Esophagus muscularis mucosa (tissue), 4 donors: ENCODE data around the gene TNN.

ENCODE experiments used
- EP300 ChIP-seq: sonication (generic); formaldehyde crosslinking; IDR thresholded peaks from one replicate; pipeline ENCODE4 v1.6.1; 2017; ENCODE audit warnings: antibody characterized with exemption
- POLR2A ChIP-seq: fragments of 450-650 bp; IDR thresholded peaks from one replicate; pipeline ENCODE4 v1.6.1; 2017; ENCODE audit warnings: antibody characterized with exemption, moderate library complexity, mild to moderate bottlenecking, low read depth
- POLR2AphosphoS5 ChIP-seq, 2 donors: sonication (generic); formaldehyde crosslinking; IDR thresholded peaks; one replicate each; pipeline ENCODE4 v1.6.1; 2017; ENCODE audit warnings: antibody characterized with exemption in 2 of 2
- TF ChIP-seq, protein P1 (sequence below), 3 experiments: fragments of 200-600 bp in 2 of 3; fragments of 450-650 bp in 1 of 3; sonication (generic) in 2 of 3; IDR thresholded peaks; one replicate each; pipeline ENCODE4 v1.5.1; 2017 to 2019; ENCODE audit warnings: antibody characterized with exemption in 3 of 3, mild to moderate bottlenecking in 2 of 3, moderate library complexity in 1 of 3

DNA sequence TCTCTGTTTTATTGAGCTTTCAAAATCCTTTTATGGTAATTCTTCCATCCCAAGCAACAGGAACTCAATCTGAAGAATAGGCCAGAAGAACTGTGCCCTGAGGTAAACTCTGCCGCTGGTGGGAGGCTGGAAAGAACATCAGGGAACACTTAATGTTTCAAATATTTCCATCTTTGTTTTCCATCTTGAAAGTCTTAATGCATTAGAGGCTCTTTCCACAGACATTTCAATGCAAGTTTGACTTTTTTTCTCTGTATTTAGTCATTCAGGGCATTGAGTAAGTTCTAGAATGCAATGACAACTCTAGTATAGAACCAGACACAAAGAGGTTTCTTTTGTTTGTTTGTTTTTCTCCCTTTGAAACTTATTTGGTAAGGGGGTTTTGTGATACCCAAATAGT, 63.5 kb downstream of the TNN start:
- TF ChIP-seq, protein P1, sequence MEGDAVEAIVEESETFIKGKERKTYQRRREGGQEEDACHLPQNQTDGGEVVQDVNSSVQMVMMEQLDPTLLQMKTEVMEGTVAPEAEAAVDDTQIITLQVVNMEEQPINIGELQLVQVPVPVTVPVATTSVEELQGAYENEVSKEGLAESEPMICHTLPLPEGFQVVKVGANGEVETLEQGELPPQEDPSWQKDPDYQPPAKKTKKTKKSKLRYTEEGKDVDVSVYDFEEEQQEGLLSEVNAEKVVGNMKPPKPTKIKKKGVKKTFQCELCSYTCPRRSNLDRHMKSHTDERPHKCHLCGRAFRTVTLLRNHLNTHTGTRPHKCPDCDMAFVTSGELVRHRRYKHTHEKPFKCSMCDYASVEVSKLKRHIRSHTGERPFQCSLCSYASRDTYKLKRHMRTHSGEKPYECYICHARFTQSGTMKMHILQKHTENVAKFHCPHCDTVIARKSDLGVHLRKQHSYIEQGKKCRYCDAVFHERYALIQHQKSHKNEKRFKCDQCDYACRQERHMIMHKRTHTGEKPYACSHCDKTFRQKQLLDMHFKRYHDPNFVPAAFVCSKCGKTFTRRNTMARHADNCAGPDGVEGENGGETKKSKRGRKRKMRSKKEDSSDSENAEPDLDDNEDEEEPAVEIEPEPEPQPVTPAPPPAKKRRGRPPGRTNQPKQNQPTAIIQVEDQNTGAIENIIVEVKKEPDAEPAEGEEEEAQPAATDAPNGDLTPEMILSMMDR (IDR thresholded peaks at IDR 0.05), result no peak
- TF ChIP-seq POLR2AphosphoS5 (IDR thresholded peaks at IDR 0.05), result no peak
- TF ChIP-seq EP300, result no peak
- no peak for TF ChIP-seq POLR2A
